GM21723 (cell line): Measurements from ENCODE around the gene DOCK2.

Experiments
- ATAC-seq: cut with Tn5 transposase; IDR thresholded peaks from one replicate; pipeline ENCODE4 v1.9.1; 2021; ENCODE audit warnings: mild to moderate bottlenecking, moderate library complexity; ENCODE audit not compliant: unreplicated experiment

DOCK2 gene

DNA sequence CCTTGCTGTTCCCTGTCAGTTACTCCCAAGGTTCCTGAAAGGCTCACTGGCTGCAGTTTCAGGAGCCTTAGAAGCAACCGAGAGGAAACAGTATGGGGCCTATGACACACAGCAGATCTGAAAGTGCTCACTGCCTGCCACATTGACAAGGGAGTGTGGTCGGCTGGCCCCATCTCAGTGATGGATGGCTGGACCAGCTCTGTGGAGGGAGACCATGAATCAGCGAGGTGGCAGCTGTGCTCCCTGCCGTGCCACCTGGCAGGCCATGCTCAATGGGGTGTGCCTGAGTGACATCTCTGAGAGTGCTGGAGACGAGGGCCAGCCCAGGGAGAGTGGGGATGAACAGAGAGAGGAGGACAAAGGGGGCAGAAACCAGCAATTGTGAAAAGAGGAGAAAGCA, 49.1 kb downstream of the DOCK2 start:
- peak; percentile 55 for ATAC-seq

DNA sequence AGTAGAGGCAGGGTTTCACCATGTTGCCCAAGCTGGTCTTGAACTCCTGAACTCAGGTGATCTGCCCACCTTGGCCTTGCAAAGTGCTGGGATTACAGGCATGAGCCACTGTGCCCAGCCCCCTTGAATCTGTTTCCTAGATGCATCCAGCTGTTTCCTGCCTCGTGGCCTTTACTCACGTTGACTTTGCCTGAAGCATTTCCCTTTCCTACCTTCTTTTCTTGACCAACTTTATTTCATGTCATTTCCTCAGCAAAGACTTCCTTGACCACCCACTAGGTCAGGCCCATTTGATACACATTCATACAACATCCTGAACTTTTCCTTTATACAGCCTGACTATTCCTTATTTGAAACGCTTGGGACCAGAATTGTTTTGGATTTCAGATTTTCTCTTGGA, 51.0 kb downstream of the DOCK2 start:
- no peak for ATAC-seq

DNA sequence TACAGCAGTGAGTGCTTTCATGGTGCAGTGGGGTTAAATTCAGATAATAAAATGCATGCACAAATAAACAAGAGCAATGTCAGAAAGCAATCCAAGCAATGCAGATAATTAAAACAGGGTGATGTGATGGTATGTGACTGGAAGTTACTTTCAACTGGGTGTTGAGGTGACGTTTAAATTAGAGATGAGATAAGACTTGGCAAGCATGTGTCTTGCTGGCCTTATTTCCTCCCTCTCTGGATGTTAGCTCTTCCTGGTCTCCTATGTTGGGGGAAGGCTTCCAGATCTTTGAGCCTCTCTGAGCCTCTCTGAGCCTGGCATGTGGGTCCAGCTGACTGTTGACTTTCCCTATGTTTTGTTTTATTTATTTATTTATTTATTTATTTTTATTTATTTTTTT, 54.4 kb downstream of the DOCK2 start:
- ATAC-seq: no peak

DNA sequence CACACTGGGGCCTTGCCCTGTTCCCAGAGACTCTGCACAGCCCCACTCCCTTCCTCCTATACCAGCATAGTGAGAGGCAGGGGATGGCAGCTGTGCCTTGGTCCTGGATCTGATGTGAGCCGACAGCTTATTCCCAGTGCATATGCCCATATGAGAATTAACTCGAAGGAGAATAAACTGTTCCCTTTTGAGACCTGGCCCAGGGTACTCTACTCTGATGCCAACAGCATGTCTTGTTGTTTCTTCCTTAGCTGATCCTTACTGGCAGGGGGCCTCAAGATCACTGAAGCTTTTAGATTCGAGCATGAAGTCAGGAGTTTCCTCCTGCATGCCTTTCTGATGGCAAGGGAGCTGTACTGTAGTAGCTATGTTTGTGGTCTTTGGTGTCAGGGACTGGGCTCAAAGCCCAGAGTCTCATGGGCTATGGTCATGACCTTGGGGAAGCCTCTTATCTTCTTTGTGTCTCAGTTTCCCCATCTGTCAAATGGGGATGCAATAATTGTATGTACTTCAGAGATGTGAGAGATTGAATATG, 57.1 kb downstream of the DOCK2 start:
- no peak for ATAC-seq

DNA sequence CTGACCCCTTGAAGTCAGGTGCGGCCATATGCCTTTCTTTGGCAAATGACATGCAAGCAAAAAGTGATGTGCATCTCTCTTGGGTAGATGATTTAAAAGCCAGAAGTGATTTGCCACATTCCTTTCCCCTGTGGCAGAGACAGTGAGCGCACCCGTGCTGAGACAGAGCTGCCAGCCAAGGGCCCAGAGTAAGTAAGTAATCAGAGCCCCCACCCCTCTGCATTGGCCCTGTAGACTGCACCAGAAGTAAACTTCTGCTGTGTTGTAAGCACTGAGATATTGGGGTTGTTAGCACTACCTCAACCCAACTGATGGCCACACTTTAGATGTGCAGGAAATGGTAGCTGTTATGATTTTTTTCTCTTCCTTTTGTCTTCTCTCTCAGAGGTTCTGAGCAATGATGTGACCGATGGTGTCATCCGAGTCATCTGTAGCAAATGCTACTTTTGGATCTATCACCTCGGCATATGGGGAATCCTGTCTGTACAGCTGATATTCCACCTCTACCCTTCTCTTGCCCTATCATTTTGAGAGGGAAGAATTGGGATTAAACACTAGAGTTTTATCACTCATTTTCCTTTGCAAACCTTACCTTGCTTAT, 58.0 kb downstream of the DOCK2 start:
- no peak for ATAC-seq

DNA sequence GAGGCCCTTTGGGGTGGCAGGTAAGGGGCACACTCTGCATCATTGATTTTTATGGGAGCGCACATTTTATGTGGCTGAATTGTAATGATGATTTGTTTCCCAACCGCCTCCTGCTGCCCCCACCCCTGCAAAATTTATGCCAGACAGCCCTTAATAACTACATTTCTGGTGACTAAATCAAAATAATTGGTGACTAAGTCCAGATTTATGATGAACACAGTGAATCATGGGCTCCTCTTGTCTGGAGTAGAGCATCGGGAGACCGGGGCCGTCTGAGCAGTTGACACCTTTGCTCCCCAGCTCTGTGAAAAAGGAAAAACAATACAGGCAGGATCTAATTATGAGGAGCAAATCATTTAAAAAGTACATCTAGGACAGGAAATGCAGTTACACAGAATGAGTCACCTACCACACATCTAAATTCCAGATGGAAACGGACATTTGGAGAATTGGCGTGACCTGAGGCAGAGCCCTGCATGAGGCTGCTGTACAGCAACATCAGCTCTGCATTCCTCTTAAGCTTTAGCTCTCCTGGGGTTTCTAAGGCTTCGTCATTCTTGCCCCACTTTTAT, 58.9 kb downstream of the DOCK2 start:
- ATAC-seq: no peak

DNA sequence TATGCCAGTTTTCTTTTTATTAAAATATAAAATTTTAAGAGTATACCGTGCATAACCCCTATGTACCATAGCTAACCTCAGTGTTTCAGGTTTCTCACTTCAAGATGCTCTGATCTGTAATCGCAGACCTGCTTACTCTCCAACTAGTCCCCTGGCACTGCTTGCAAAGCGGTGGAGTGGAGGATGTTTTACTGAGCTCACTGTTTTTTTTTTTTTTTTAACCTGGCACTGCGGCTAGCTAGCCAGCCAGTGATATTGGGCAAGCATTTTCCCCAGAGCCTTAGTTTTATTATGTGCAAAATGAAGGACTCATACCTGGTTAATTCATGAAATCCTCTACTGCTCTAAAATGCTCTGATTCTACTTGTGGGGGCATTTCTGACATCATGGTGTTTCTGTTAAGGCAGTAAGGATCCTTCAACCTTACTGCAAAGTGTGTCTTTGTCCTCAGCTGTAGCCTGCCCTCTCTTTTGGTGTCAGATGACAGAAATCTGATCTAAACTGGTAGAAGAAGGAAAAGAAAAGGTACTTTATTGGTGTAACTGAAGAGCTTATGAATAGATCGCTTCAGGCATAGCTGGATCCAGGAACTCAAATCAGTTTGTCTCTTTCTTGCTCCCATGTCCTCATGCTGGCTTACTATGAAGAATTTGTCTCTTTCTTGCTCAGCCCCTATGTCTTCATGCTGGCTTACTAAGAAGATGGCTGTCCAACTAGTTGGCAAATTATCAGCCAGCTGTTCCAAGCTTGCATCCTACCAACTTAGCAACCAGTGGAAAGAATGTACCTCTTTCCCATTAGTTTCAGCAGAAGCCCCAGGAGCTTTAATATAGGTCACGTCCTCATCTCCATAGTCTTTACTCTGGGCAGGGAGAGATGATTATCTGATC, 59.8 kb downstream of the DOCK2 start:
- no peak for ATAC-seq

DNA sequence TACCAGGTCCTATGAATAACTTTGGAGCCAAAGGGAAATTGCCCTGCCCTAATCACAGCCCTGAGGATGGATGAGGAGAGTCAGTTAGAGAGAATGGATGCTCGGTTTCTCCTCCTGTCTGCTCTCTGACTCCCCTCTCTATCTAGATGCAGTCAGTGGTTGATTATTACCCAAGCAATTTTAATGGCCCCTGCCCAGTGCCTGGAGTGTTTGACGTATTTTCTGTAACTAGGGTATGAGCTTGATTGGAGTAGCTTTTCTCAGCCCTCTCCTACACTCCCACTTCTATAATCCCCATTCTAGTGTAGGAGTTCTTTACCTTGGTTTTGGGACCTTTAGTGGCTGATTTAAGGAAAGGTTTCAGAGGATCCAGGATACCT, 60.4 kb downstream of the DOCK2 start:
- ATAC-seq: no peak

DNA sequence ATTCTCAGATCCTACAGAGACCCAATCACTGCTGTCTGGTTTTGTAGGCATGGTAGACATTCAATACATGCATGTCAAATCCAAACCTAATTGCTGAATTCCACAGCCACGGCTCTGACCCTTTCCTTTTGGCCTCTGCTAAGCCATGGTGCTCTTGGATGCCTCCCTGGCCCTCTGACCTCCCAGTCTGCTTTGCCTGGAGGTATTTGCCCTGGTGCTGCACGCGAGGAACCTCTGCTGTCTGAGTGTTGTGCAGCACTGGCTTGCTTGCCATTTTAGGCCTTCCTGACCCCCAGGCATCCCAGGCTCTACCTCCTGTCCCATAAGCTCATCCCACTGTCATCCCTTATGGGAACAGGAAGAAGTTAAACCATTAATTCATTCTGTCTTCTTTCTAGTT, 60.9 kb downstream of the DOCK2 start:
- ATAC-seq: no peak

DNA sequence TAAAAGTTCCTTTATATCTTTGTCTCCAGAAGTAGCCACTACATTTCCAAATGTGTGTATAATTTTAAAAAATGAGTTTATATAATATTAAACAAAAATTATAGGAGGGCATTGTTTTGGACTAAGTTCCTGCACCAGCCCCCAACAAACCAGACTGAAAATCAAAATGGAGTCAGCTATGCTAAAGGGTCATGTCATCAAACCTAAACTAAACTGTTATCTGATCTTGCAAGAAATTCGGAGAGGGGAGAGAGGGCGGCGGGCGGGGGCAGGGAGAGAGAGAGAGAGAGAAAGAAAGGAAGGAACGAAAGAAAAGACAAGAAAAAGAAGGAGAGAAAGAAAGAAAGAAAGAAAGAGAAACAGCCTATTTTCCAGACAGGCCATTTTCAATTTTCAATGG, 63.5 kb downstream of the DOCK2 start:
- no peak for ATAC-seq

DNA sequence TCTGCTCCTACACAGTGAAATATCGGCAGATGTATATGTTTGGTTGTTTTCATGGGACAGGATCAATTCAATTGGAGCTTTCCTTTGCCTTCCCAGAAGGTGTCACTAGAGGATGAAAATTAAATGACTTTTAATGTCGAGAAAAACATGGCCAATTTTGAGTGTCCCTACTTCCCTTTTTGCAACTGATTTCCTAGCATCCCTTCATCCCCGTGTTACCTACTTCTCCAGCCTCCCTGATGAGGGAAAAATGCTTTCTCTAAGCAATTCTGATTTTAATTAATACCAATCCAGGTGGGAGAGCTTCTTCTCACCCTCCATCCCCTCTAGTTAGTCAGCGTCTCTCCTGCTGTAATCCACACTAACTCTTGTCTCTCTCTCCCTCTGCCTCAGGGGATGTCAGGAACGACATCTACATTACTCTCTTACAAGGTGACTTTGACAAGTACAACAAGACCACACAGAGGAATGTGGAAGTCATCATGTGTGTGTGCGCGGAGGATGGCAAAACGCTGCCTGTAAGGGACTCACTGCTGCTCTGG, 64.9 kb downstream of the DOCK2 start:
- ATAC-seq: no peak

DNA sequence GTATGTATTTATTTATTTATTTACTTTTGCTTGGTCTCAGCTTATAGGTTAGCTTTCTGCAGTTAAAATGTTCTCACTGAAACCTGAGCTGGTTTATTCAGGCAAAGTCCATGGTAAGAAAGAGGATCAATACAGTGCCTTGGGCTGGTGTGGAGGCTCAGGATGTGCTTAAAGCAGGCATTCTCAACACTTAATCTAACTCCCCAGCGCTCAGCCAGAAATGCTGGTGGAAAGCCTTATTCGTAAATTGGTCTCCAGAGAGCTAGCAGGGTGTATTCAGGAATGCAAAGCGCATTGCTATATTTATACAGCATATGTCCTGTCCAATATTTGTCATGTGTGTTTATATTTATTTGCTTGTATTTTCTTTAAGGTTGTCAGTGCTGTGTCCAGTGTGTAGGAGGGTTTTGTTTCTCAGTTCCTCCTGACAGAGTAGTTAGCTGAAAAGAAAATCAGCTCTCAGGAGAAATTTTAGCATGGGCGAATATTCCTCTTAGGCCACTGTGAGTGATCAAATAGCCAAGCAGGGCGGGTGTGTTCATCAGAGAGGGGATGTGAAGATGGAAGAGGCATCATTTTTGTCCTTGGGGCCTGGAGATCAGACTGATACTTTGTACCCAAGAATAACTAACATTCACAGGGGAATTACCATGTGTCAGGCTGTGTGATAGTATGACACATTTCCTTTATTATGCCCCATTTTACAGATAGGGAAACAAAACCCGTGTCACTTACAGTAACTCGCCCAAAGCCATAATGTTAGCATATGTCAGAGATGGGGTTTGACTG, 65.8 kb downstream of the DOCK2 start:
- ATAC-seq: peak; percentile 79

DNA sequence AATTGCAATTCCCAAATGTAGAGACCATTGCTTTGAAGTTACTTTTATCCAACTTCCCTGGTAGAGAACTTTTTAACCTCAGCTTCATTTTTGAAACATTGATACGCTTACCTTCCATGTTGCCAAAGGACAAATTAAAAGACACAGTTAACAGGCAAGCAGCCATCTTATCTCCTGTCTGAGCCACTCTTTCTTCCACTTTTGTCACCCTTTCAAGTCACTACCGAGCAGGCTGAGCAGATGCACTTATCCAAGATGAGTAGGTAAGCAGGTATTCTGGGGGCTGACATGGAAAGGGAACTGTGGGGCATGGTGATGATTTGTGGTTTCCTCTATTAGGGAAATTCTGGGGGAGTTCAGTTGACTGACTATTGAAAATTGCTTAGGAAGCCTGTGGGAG, 66.7 kb downstream of the DOCK2 start:
- ATAC-seq: no peak

DNA sequence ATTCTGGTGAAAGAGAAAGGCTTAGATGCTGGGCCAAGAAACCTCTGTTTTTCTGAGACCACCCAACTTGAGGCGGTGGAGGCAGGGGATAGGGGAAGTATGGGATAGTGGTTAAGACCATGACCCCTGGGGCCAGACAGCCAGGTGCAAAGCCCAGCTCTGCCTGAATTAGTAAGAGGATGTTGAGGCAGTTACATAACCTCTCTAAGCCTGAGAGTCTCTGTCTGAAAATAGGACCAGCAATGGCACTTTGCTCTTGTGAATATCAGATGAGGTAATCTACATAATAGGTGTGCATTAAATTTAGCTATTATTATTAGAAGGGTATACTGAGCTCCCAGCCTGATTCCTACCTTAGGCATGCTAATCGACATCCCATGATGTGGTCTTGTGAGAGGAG, 68.2 kb downstream of the DOCK2 start:
- peak; percentile 44 for ATAC-seq

DNA sequence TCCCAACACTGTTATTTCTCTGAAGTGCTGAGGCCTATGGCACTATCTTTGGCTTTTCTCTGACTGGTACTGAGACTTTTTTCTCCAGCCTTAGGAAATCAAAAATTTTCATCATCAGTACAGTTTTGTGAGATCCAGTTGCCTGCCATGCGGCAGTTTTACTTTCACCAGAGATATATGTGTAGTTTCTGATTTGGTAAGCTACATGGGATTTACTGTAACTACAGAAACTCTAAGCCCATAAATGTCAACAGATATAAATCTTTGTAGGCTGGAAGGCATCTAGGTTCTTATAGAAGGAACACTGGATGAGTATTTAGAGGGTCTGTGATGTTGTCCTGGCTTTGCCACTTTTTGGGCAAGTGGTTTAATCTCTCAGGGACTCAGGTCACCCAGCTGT, 69.0 kb downstream of the DOCK2 start:
- ATAC-seq: no peak

DNA sequence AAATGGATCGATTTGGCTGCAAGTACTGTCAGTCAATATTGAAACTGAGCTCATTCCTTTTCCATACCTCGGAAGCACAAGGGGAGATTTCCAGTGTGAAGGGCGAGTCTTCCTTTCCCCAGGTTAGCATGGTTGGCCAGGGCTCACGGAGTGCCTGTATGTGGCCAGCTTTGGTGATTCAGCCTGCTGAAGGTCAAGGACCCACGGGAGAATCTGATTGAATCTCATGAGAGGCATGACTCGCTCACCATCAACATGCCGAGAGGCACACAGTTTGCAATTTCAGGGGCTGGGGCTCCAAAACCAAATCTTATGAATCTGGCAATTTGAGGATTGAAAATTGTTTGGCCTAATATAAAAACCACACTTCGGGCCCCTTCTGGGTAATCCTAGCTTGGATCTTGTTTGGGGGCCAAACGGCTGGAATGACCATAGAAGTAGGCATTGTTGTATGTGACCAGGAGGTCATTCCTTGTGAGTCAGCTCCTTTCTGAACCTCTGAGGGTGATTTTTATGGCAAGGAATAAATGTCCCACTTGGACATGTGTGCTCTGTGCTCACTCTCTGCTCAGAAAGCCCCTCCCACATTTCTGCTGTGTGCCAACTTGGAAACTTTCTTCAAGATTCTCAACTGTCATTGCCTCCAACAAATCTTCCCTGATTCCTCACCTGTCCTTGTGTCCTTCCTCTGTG, 69.8 kb downstream of the DOCK2 start:
- ATAC-seq: no peak

DNA sequence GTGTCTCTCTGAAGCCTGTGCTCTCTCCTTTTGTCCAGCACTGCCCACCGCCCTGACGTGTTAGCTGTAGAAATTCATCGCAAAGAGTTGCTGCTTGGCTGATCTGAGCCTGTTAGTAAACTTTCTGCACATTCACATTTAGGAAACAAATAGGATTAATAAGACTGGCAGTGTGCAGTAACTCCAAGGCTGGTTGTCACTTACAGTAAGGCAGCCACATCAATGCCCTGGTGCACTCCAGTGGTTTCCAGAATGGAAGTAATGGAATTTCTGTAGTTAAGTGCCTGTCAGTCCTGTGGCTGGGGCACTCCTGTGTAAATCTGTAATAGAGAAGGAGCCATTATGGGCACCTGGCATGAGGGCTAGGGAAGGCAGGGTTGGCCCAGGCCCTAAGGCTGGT, 70.6 kb downstream of the DOCK2 start:
- no peak for ATAC-seq

DNA sequence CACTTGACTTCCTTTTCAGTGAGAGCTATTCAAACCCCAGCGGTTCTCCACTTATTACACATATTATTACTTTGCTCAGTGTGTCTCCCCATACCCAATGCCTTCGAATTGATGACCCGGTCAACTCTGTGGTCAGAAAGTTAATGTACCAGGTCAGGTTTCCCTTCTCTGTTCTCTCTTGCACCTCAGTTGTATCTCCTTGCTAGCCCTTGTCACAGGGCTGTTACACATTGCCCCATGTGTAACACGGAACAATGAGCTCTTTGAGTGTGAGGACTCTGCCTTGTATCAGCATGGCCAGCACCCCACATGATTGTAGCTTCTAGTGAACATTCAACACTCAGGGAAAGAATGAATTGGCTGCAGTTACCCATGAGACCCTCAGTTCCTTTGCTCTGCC, 73.6 kb downstream of the DOCK2 start:
- ATAC-seq: no peak

DNA sequence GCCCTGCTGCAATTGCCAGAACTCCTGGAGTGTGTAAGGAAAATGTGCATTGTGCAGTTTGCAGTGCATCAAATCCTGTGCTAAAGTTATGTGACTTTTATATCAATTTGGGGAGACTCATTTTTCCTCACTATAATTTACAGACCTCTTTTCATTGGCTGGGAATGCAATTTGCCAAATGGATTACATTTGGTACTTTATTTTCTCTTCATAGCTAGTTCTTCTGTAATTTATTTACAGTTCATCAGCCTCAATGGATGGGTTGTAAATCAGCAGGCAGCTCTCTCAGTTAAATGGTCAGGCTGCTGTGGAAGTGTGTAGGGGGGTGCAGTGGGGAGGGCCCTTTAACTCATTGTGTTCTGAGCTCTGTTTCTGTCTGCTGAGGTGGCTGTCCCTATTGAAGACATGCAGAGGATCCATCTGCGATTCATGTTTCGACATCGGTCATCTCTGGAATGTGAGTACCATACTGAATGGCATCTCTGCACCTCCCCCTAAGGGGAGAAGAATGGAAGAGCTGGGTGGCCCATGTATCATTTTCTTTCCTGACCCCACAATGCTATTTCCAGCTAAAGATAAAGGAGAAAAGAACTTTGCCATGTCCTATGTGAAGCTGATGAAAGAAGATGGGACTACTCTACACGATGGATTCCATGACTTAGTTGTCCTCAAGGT, 74.6 kb downstream of the DOCK2 start:
- no peak for ATAC-seq

DNA sequence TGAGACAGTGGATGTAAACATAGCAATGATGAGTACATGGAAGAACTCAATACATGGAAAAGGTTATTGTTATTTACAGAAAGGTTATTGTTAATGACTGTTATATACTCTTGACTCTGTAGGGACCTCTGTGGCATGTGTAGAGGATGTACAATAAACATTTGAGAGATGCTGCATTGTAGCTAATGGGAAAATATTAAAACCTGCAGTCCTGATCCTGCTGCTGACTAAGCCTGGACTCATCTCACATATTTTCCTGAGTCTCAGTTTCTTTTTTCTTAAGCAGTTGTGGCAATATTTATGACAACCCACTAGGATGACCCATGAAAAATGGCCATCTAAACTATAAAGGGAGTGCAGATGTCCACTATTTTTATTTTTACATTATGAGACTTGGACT, 75.4 kb downstream of the DOCK2 start:
- ATAC-seq: no peak
